ENCODE data around the gene IL16. TPM values are rescaled to one million over a fixed set of nuclear protein-coding genes. Genes with fewer than 3 reads are reported as not detected.
"Not testable (repeated sequence)": the region's sequence is repeated elsewhere in the genome, so short reads cannot be mapped to it uniquely, and the experiment has no call there.

Gene IL16
- polyA plus RNA-seq, 4 donors: 5.1 to 6.3 (median 5.8) TPM

DNA sequence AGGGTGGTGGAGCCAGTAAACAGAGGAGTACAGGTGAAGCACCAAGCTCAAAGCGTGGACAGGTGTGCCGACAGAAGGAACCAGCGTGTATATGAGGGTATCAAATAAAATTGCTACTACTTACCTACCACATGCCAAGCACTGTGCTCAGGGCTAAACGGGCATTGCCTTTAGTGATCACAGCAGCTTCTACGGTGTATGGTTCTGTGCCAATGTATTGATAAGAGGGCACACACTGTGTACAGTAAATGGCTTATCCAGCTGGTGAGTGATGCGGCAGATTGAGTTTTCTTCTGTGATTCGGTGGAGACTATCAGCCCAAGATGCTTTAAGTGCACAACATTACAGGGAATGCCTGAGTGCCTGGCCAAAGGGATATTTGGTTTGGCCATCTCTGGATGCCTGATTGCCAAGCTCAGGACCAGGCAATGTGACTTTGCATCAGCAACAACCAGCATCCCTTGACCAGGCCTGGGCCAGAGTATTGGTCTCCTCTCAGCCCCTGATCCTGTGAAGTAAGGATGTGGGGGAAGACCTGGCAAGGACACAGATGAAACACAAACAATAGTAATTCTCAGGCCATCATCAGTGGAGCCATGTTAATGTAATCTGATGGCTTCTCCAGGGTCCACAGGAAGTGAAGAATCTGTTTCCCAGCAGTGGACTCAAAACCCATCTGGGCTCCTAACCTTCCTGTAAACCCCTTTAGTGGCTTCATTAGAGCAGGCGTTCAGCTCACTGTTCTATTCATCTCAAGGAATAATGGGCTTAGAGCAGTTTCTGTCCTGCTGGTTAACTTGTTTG is 113.2 kb downstream of the IL16 start:
- DNase-seq (ENCODE audit: low read depth in 4 of 4, low spot score in 3 of 4): no peak

DNA sequence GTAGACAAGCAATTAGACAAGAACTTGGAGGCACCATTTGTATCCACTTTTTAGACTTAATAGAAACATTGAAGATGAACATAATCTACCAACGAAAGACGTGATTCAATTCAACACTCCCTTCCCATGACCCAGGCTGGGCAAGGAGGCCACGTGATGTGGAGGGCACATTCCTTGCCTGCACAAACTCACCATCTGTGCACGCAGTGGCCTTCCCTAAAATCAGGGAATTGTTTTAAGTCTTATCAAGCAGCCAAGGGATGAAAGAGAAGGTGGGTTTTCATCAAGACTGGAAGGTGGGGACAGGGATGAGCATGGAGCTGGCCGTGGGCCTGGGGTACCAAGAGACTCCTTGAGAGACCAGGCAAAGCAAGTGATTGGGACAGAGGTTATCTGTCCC is 113.8 kb downstream of the IL16 start:
- DNase-seq (ENCODE audit: low read depth in 4 of 4, low spot score in 3 of 4): no peak

DNA sequence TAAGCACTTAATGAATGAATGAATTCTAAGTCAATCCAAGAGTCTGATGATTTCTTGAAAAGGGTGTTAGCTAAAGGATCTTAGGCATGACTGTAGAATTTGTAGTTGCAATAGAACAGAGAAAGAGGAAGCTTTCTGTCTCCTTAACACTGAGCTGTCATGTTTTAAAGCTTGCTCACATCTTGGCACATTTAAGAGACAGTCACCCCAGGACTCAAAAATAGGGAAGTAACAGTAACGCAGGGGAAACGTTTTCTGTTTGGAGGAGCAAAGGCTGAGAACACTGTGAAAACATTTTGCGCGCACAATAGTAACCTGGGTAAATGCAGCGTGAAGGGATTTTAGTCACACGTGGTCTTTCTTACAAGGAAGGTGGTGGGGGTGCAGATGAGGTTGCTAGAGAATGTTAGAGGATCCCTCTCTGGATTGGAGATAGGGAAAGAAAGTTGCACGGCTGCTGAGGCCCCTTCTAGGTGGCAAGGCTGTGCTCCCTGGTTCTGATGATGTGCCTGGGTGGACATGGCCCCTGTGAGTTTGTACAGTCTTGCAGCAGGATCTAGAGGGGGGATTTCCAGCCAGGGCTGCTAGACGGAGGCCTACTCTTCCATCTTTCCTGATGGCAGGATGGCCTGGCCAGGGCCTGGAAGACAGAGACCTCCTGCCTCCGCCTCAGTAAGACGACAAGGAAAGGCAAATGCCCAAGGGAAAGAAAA is 115.2 kb downstream of the IL16 start:
- no peak for DNase-seq (ENCODE audit: low read depth in 4 of 4, low spot score in 3 of 4)

DNA sequence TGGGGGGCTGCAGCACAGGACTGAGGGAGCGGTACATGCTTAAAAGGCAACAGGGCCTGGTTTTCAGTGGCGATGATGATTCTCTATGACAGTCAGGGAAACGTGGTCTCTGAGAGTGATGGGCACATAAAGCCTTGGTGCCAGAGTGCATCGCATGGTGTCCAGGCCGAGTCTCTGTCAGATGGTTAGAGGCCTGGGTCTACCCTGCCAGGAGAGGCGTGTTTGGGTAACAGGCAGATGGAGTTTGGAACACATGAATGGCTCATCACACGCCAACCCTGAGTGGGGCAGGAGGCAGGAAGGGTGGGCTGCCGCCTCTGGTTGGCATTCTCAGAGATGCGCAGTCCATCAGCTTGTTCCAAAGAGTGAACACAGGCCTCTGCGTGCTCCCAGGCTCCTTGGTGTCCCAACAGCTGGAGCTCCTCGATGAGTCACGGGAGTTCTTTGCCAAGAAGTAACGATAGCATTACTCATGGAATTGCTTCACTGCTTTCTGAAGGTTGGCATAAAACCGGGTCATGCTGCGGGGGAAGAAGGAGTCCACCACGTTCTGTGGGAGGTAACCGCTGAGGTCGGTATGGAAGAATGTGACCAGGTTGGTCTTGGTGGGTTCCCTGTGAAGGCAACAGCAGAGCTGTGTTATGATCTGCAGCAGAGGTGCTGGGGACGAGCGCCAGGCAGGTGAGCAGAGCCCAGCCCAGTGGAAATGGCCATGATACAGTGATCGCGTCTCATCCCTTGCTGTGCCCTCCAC is 116.3 kb downstream of the IL16 start:
- no peak for DNase-seq (ENCODE audit: low read depth in 4 of 4, low spot score in 3 of 4)

DNA sequence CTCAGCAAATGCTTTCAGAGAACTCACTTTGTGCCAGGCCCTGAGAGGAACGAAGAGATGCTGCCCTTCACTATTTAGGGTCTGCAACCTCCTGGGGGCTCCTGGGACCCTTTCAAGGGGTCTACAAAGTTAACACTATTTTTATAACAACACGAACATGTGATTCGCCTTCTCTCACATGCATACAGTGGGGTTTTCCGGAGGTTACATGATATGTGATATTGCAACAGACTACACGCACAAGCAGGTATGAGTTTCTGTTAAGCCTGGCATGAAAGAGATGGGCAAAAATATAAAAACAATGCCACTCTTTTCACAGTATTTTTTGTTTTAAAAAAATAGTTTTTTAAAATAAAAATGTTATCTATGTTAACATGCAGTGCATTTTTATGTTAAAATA is 117.0 kb downstream of the IL16 start:
- DNase-seq (ENCODE audit: low read depth in 4 of 4, low spot score in 3 of 4): no peak

DNA sequence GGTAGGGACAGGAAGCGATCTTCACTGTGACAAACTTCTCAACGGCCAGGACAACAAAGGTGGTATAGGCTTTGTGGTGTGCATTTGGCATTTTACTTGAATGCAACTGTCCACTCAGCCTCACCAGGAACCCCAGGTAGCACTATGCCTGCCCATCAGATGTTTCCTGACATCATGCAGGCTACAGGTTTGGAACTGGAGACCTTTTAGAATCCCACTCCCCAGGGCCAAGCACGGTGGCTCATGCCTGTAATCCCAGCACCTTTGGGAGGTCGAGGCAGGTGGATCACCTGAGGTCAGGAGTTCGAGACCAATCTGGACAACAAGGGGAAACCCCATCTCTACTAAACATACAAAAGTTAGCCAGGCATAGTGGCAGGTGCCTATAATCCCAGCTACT is 117.7 kb downstream of the IL16 start:
- no peak for DNase-seq (ENCODE audit: low read depth in 4 of 4, low spot score in 3 of 4)

DNA sequence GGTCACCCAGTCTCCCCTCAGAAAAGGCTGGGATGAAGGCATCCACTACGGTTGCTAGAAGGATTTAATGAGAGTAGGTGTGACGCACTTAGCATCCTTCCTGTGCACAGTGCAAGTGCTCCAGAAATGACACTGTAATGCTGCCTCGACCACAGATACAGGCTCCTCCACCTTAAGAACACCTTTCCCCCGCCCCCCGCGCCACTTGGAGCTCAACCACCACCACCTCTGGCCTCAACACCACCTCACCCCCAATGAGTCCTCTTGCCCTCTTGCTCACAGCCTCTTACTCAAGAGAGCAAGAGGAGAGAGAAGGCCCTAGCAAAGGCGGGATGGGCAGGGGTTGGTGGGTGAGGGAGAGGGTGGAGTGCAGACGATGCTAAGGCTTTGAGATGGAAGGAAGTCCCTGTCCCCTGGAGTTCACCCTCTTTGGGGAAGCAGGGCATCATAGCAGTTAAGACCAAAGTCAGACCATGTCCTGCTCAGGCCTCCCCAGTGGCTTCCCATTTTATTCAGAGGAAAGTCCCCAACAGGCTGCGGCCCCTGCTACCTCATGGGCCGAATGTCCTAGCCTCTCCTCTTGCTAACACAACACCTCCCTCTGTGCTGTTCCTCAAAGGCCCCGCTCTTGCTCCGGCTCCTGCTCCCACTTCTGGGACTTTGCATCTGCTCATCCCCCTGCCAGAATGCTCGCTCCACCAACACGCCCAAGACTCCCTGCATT is 118.9 kb downstream of the IL16 start:
- no peak for DNase-seq (ENCODE audit: low read depth in 4 of 4, low spot score in 3 of 4)

DNA sequence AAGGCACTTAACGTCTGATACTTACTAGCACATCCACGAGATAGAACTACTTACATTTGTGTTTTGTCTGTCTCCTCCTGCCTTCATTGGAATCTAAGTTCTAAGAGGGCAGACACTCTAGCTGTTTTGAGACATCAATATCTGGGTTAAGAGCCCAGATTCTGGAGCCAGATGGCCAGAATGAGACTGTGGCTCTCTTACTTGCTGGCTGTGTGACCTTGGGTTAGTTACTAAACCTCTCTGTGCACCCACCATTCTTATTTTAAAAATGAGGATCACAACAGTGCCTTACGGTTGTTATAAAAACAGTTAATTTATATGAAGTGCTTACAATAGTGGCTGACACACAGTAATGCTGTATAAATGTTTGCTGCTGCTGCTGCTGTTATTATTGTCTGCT is 119.6 kb downstream of the IL16 start:
- no peak for DNase-seq (ENCODE audit: low read depth in 4 of 4, low spot score in 3 of 4)

DNA sequence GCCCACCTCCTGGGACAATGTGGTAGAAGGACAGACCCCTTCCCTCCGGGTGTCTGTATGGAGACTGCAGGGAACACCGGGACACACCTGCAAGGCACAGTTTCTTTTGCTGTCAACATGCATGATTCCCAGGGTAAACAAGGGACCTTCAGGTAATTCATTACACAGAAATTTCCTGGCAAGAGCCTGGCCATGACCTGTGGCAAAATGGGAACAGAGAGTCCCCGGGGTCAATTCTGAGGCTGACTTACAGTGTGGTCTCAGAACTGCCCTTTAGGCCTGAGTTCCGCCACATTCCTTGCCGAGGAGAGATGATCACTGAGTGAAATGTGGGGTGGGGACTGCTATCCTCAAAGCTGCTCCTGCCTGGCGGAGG is 121.0 kb downstream of the IL16 start:
- no peak for DNase-seq (ENCODE audit: low read depth in 4 of 4, low spot score in 3 of 4)

DNA sequence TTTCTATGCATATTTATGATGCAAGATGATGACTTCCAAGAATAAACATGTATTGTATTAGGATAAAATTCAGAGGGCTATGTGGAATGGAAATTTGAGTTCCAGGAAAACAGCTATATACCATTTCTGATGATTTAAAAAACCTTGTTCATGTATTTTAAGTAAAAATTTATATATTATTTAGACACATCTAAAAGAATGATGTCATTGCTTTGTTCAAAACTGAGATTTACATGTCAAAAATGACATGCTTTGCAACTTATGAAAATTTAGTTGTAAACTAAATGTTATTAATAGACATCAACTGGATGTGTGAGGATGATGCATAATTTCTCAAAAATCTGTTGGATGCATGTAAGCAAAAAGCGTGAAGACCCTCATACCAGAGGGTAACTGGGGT is 125.0 kb downstream of the IL16 start:
- DNase-seq (ENCODE audit: low read depth in 4 of 4, low spot score in 3 of 4): no peak

DNA sequence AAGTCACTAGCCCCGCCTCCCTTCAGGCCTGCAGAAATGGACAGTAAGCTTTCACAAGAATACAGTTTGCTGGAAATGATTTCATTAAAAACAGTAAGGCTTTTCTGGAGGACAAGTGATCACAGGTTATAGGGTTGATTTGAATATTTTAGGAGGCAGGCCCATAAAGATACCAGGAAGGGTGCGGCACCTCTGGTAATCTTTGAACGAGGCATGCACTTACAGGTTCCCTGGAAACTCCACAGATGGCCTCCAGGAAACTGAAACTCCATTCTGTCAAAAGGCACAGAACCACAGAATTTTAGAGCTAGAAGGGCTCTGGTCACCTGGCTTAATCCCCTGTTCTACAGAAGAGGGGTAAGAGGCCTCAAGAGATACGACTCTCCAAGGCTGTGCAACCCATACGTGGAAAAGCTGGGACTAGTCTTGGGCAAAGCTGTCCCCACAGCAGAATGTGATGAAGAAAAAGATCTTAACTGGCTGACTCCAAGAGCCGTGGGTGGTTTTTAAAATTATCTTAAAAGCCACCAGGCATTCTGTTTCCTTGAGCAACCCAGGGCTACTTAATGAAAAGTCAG is 126.1 kb downstream of the IL16 start:
- no peak for DNase-seq (ENCODE audit: low read depth in 4 of 4, low spot score in 3 of 4)

DNA sequence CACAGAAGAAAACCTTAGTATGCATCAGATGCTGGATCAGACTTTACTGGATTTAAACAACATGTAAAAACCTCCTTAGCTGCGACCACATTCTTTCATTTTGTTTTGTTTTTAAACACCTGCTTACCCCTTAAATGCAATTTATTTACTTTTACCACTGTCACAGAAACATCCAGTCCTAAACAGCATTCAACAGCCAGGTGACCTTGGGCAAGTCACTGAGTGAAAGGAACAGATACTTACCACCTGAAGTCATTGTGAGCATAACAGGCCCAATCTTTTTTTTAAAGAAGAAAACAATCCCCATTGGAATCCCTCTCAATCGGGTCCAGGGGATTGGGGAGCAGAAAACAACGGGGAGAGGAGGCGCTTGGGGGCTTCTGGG is 126.9 kb downstream of the IL16 start:
- DNase-seq (ENCODE audit: low read depth in 4 of 4, low spot score in 3 of 4): no peak

DNA sequence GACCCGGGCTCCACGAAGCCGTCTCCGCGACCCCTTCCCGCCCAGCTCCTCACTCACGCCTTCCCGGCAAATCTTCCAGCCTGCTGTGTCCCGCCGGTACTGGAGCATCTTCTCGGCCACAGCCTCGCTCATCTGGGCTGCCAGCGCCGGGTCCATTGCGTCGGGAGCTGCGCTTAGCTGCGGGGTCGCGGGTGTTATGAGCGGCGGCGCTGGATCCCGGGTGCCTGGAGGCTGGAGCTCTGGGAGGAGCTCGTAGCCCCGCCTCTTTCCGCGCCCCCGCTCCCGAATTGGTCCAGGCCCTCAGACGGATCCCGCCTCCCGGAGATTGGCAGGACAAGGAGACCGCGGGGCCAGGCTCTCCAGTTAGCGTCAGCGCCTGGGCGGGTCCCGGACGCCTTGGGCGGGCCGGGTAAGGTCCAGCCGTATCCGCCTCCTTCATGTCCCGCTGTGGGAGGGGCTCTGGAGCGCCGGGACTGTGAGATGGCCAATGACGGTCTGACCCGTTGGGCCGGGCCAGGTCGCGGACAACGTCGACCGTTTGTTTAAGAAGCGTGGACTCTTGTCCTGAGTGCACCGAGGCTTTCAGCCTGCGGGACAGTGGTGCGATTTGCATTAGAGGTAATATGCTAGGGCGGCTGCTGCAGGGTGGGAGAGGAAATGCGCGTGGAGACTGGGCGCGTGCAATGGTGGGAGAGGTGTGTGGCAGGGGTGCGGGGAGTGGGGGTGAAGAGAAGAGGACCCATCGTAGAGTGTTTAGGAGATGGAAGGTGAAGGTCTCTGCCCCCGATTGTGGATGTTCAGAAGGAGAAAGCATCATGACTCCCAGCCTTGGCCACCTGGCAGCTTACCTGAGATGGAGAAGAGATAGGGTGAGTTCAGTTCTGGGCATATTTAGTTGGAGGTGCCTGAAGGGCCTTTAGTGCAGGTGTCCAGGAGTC is 127.5 kb downstream of the IL16 start, which contains the start of gene STARD5:
Gene STARD5 (minus strand): TSS at position 198 of the 938 bp plus-strand sequence. CDS start 42 bp downstream, at position 156.
- DNase-seq (ENCODE audit: low read depth in 4 of 4, low spot score in 3 of 4): peak; percentile 89 to 97 (median 94)

DNA sequence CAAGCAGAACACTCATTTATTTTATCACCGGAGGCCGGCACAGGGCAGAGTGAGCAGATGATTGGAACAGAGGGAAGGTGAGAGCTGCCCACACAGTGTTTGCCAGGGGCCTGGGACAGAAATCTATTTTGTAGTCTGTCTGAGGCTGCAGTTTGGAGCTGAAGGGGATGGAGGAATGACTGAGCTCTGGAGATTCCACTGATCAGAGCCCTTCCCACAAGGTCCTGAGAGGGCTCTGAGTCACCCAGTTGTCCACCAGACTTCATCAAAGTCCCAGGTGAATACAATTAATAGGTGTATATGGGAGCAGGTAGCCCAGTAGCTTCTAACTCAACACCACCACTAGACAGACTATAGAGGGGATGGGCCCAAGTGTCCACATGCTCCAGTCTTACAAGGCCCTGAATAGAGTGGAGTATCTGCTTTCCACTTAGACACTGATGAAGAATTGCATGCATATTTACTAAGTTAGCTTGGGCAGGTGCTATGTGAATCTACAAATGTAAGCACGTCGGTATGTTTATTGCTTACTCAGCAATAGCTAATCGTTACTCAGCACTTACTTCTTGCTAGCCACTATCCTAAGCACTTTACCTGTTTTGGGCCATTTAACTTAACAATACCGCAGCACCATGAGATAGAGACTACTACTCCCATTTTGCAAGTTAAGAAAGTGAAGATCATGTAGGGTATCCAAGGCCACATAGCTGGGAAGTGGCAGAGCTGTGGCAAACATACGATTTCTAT is 130.0 kb downstream of the IL16 start:
- no peak for DNase-seq (ENCODE audit: low read depth in 4 of 4, low spot score in 3 of 4)

DNA sequence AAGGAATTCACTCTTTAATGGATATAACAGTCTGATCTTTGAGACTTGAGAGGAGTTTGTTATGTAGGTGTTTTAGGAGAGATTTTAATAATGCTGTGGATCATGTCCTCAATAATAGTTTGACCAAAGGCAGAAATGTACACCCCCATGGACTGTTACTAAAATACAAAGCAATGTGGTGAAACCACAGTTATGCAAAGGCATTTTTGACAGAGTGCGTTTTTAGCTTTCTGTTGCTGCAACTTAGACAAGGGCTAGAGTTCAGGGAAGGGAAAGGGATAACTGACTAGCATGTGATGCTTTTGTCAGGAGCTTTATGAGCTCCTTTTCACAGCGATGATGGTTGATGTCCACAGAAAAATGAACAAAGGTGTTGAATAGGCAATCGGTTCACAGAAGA is 130.8 kb downstream of the IL16 start:
- DNase-seq (ENCODE audit: low read depth in 4 of 4, low spot score in 3 of 4): no peak

DNA sequence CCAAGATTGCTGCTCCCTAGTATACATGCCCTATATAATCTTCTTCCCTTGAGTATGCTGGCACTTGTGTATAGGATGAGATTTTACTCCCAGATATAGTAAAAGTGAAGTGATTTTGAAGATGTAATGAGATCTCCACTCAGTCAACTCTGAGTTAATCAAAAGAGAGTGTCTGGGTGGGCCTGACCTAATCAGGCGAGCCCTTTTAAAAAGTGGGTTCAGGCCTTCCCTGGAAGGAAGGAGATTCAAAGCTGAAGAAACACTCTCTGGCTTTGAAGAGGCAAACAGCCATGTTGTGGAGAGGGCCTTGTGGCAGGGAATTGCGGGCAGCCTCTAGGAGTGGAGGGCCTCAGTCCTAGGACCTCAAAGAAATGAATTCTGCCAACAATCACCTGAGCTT is 132.8 kb downstream of the IL16 start:
- no peak for DNase-seq (ENCODE audit: low read depth in 4 of 4, low spot score in 3 of 4)

DNA sequence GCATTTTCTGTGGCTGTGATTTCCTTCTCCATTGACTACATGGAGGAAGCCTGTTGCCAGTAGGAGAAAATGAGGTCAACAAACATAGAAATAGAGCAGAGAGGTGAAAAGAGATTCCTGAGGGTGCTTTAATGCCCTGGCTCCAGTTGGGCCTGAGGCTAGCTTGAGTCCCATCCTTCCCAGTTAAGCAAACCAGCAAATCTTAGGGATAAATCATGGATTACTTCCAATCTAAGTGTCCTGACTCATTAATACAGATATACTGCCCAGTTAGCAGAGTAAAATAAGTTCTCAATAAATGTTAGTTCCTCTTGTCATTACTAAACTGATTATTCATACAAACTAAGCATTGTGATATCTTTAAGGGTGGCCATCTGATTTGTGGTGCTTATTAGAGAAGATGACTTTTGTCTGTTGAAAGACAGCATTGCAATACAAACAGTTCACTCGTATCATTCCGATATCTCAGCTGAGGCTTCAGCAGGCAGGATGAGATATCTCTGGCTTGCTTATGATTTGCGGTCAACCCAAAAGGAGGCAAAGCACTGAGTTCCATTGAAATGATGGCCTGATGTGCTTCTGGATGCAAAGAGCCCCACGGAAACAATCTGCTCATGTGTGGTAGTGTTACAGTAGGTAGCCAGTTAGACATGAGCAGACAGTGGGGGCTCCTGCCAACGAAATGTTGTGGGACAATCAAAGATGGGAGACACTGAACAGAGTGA is 133.8 kb downstream of the IL16 start:
- DNase-seq (ENCODE audit: low read depth in 4 of 4, low spot score in 3 of 4): no peak

DNA sequence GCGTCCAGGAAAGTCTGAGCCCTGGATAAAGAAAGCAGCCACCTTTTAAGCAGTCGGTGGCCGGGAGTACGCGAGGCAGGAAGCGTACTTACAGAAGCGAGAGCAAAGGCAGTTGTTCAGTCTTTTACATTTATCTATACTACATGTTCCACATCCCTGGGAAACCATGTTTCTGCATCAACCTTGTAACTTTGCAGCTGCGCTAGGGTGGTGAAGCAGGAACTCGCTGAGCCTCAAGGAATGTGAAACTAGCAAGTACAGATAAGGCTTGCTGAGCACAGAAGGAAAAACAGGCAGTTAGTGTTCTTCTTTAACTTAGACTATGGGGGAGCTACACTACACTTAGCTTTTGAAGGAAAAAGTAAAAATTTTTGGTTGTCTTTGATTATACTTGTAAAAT is 134.5 kb downstream of the IL16 start:
- not testable (repeated sequence) for DNase-seq (ENCODE audit: low read depth in 4 of 4, low spot score in 3 of 4)
